Measurements from ENCODE around the gene MBD3. TPM values are rescaled to one million over a fixed set of nuclear protein-coding genes. Genes with fewer than 3 reads are reported as not detected.
"Not testable (repeated sequence)": the region's sequence is repeated elsewhere in the genome, so short reads cannot be mapped to it uniquely, and the experiment has no call there.

The MBD3 gene
- 100 to 1,000 TPM; 153 to 180 (median 163) TPM for total RNA-seq

DNA sequence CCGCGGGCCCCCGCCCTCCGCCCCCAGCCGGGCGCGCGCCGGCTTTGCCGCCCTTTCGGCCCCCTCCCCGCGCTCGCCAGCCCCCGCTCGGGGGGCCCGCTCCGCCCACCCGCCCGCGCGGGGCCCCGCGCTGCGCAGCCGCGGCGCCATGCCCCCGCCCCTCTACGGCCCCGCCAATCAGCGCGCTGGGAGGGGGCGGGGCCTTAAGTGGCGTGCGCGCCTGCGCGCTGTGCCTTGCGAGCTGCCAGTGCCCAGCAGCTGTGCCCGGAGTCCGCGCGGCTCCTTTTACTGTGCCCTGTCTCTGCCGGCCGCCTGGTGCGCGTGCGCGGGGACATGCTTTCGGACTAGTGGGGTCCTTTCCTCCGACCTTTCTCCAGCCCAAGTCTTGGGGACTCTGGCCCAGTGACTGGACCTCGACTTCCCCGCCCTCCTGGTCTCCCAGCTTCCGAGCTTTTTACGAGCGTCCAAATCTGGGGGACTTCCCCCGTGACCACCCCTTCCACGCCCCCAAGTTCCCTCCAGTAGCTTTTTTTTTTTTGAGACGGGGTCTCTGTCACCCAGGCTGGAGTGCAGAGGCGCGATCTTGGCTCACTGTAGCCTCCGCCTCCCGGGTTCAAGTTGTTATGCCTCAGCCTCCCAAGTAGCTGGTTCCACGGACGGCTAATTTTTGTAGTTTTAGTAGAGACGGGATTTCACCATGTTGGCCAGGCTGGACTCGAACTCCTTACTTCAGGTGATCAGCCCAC lies at the start of gene MBD3:
Gene MBD3 (minus strand): TSS at position 111 of the 746 bp plus-strand sequence. CDS start 234 bp downstream, outside the sequence.
- H3K36me3 Mint-ChIP-seq (ENCODE audit: insufficient read depth), result peaks cover 12% of the 10 kb centered on the region

GRCh38 chr19:1640893-1641448 lies 48.3 kb upstream of the MBD3 start:
- not testable (repeated sequence) for H3K4me1 Mint-ChIP-seq (ENCODE audit: low read depth); H3K27me3 Mint-ChIP-seq (ENCODE audit: low read depth); H3K4me3 Mint-ChIP-seq; H3K9me3 Mint-ChIP-seq; ATAC-seq; DNase-seq
- peaks cover 11% of the 10 kb centered on the region for H3K36me3 Mint-ChIP-seq (ENCODE audit: insufficient read depth)

More for the DNA sequence above, at the start of gene MBD3:
- ATAC-seq (peak; percentile 77 to 81), DNase-seq (peak; percentile 87)
- H3K9me3 Mint-ChIP-seq, result no peaks in the 10 kb centered on the region
- H3K4me3 Mint-ChIP-seq, result peak within 1 kb of the TSS; percentile 96
- H3K27me3 Mint-ChIP-seq (ENCODE audit: low read depth), result no peaks in the 10 kb centered on the region
- peaks cover 10% of the 10 kb centered on the region for H3K4me1 Mint-ChIP-seq (ENCODE audit: low read depth)

DNA sequence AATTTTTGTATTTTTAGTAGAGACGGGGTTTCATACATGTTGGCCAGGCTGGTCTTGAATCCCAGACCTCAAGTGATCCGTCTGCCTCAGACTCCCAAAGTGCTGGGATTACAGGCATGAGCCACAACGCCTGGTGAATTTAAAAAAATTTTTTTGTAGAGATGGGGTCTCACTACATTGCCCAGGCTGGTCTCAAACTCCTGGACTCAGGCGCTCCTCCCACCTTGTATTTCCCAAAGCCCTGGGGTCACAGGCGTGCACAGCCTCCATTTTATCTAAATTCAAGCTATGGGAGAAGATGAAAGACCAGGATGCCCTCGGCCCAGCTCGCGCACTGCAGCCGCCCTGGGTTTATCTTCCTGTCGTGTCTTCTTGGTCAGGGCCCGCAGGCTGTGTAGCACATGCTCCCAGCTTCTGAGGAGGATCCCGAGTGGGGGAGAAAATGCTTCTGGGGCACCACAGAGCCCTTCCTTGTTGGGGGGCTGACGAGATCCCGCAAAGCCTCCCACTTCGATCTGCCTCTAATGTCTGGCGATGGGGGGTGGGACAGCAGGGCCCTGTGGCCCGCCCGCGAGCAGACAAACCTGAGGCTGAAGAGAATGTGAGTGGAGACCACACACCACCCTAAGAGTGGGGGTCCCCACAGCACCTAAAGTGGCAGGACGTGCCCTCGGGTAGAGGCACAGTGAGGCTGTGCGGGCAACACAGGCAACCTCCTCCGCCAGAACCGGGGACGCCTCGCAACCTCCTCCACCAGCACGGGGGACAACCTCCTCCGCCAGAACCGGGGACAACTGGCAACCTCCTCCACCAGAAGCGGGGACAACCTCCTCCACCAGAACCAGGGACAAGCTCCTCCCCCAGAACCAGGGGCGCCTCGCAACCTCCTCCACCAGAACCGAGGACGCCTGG lies 43.9 kb upstream of the MBD3 start:
- no peak overlapping the region for H3K4me3 Mint-ChIP-seq
- DNase-seq (no peak), ATAC-seq (no peak)
- H3K9me3 Mint-ChIP-seq, result no peaks in the 10 kb centered on the region
- H3K27me3 Mint-ChIP-seq (ENCODE audit: low read depth), result no peaks in the 10 kb centered on the region
- H3K4me1 Mint-ChIP-seq (ENCODE audit: low read depth), result peaks cover 4% of the 10 kb centered on the region
- peaks cover 7% of the 10 kb centered on the region for H3K36me3 Mint-ChIP-seq (ENCODE audit: insufficient read depth)

GRCh38 chr19:1634938-1635243 lies 42.2 kb upstream of the MBD3 start:
- H3K4me1 Mint-ChIP-seq (ENCODE audit: low read depth), result peaks cover 4% of the 10 kb centered on the region
- no peak for ATAC-seq
- DNase-seq, result no peak
- H3K27me3 Mint-ChIP-seq (ENCODE audit: low read depth), result no peaks in the 10 kb centered on the region
- H3K4me3 Mint-ChIP-seq, result no peak overlapping the region
- H3K36me3 Mint-ChIP-seq (ENCODE audit: insufficient read depth), result peaks cover 7% of the 10 kb centered on the region
- no peaks in the 10 kb centered on the region for H3K9me3 Mint-ChIP-seq

- no peaks in the 10 kb centered on the region for H3K27me3 Mint-ChIP-seq (ENCODE audit: low read depth)
- H3K36me3 Mint-ChIP-seq (ENCODE audit: insufficient read depth), result peaks cover 5% of the 10 kb centered on the region
- peaks cover 4% of the 10 kb centered on the region for H3K4me1 Mint-ChIP-seq (ENCODE audit: low read depth)
- no peak overlapping the region for H3K4me3 Mint-ChIP-seq
- DNase-seq (no peak), ATAC-seq (no peak)
- H3K9me3 Mint-ChIP-seq, result no peaks in the 10 kb centered on the region
Observed at GRCh38 chr19:1634242-1634937, 41.7 kb upstream of the MBD3 start.

DNA sequence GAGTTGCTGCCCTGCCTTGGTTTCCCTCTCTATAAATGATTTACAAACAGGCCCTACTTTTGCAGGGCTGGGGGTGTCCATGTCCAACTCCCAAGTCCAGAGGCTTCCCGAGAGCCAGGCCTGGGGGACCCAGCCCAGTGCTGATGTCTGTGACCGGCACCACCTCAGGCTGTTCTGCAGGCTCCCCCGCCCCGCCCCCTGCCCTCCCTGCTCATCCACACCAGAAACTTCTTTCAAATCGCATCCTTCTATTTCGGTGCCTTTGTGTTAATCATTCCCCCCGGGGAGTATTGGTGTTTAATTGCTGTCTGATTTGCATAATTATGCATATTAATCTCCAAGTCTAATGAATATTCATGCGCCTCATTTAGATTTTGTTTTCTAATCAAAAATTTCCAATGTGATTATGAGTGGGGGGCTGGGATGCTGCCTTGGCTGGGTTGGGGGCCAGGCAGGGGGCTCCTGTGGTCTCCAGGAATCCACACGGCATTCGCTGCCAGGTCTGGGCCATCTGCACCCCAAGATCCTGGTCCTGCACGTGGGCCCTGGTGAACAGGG lies 40.7 kb upstream of the MBD3 start:
- Mint-ChIP-seq H3K36me3 (ENCODE audit: insufficient read depth) (peaks cover under 1% of the 10 kb centered on the region), H3K27me3 (ENCODE audit: low read depth) (no peaks in the 10 kb centered on the region)

GRCh38 chr19:1632462-1633268 lies 40.0 kb upstream of the MBD3 start:
- Mint-ChIP-seq H3K9me3 (no peaks in the 10 kb centered on the region), H3K27me3 (ENCODE audit: low read depth) (no peaks in the 10 kb centered on the region), H3K4me3 (no peak overlapping the region), H3K4me1 (ENCODE audit: low read depth) (no peaks in the 10 kb centered on the region), H3K36me3 (ENCODE audit: insufficient read depth) (no peaks in the 10 kb centered on the region)
- DNase-seq, result no peak
- ATAC-seq, result no peak

More for the DNA sequence above, 40.7 kb upstream of the MBD3 start:
- Mint-ChIP-seq H3K4me1 (ENCODE audit: low read depth) (no peaks in the 10 kb centered on the region), H3K9me3 (no peaks in the 10 kb centered on the region), H3K4me3 (no peak overlapping the region)
- ATAC-seq (no peak), DNase-seq (no peak)

DNA sequence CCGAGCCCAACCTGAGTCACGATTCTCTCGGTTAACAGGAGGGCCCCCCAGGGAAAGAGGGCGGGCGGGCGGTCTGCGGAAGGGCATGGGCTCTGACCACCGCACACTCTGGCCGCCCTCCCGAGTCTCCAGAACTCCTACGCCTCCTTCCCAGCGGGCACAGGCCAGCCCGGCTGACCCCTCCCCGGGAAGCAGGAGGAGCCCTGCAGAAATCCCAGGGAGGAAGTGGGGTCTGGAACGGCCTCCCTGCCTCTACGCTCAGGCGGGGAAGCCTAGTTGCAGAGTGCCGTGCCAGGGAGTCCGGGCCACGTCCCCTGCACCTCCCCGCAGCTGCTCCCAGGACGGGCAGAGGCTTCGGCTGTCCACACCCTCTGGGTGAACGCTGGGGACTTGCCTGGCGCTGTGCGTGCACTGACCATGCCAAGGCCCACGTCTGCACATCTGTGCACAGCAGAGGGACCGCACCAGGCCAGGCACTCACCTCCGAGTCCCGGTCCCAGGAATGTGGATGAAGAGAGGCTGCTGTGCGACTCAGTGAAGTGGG lies 39.0 kb upstream of the MBD3 start:
- Mint-ChIP-seq H3K4me1 (ENCODE audit: low read depth) (no peaks in the 10 kb centered on the region), H3K4me3 (no peak overlapping the region), H3K36me3 (ENCODE audit: insufficient read depth) (no peaks in the 10 kb centered on the region)

DNA sequence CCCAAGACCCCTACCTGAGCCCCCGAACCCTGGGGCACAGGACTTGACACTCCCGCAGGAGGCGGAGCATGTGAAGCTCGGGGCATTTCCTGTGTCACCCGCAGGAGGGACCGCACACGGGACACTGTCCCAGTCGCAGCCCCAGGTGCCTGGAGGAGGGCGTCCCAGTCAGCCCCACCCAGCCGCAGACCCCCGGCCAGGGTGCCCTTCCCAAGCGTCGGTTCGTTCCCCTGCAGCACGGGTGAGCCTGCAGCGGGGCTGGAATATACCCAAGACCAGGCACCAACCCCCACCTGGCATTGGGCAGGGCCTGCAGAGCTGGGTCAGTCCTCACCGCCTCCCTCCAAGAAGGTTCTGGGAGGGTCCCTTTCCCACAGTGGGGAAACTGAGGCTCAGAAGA lies 38.1 kb upstream of the MBD3 start:
- H3K27me3 Mint-ChIP-seq (ENCODE audit: low read depth), result no peaks in the 10 kb centered on the region
- H3K4me1 Mint-ChIP-seq (ENCODE audit: low read depth), result no peaks in the 10 kb centered on the region
- H3K9me3 Mint-ChIP-seq, result no peaks in the 10 kb centered on the region
- H3K4me3 Mint-ChIP-seq, result no peak overlapping the region
- H3K36me3 Mint-ChIP-seq (ENCODE audit: insufficient read depth), result peaks cover 3% of the 10 kb centered on the region
- ATAC-seq, result no peak
- DNase-seq, result no peak

More for the DNA sequence above, 39.0 kb upstream of the MBD3 start:
- DNase-seq (no peak), ATAC-seq (no peak)
- no peaks in the 10 kb centered on the region for H3K27me3 Mint-ChIP-seq (ENCODE audit: low read depth)
- H3K9me3 Mint-ChIP-seq, result no peaks in the 10 kb centered on the region

DNA sequence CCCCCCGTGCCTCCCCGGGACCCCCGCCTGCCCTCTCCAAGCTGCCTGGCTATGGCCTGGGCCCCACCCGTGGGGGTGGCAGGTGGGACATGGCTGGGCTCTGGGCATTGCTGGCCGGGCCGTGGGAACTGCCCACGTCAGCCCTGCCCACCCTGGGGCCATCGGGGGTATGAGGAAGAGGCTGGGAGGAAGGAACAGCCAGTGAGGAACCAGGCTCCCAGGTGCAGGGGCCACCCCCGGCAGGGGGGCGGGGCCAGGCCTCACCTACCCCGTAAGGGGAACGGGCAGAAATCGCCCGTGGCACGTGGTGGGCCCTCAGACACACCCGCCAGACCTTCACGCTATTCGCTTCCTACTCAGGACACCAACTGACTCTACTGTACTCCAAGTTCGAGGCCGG lies 37.3 kb upstream of the MBD3 start:
- ATAC-seq, result no peak

DNA sequence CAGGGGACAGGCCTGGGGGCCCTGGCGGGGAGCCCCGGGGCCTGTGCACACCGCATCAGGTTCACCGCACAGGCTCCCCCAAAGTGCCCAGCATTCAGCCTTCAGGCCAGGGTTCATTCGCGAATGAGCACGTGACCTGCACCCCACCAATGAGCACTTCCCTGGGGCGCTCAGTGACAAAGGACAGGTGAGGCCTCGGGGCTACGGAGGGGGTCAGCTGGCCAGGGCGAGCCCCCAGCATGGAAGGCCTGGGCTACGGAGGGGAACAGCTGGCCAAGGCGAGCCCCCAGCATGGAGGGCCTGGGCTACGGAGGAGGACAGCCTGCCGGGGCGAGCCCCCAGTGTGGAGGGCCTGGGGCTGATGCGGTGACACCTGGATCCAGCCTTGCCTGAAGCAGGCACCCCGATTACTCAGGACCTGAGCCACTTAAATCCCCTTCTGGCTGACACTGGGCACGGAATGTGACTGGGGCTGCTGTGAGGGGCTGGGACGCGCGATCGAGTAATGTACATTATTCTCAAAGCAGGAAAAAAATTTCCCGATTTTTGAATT lies 36.7 kb upstream of the MBD3 start:
- H3K9me3 Mint-ChIP-seq, result no peaks in the 10 kb centered on the region
- no peaks in the 10 kb centered on the region for H3K27me3 Mint-ChIP-seq (ENCODE audit: low read depth)
- H3K36me3 Mint-ChIP-seq (ENCODE audit: insufficient read depth), result peaks cover 4% of the 10 kb centered on the region
- DNase-seq (no peak), ATAC-seq (no peak)
- no peak overlapping the region for H3K4me3 Mint-ChIP-seq
- no peaks in the 10 kb centered on the region for H3K4me1 Mint-ChIP-seq (ENCODE audit: low read depth)

More for the DNA sequence above, 37.3 kb upstream of the MBD3 start:
- H3K4me3 Mint-ChIP-seq, result no peak overlapping the region
- no peaks in the 10 kb centered on the region for H3K9me3 Mint-ChIP-seq
- H3K36me3 Mint-ChIP-seq (ENCODE audit: insufficient read depth), result peaks cover 4% of the 10 kb centered on the region
- DNase-seq, result no peak
- no peaks in the 10 kb centered on the region for H3K4me1 Mint-ChIP-seq (ENCODE audit: low read depth)
- H3K27me3 Mint-ChIP-seq (ENCODE audit: low read depth), result no peaks in the 10 kb centered on the region

DNA sequence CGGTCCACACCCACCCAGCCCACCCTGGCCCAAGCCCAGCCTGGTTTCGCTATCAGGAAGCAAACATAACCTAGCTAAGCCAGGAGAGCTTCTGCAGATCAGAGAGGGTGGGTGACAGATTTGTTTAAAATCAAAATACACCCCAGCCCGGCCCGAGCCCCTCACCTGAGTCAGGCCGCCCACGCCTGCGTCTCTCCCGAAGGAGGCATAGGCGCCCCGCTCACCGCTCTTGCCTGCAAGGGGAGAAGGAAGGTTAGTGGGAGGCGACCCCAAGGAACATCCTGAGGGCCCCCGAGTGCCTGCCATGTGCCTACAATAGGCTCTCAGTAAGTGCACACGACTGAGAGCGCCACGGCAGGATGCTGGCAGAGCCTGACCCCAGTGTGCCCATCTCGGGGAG lies 34.5 kb upstream of the MBD3 start:
- Mint-ChIP-seq H3K9me3 (no peaks in the 10 kb centered on the region), H3K4me1 (ENCODE audit: low read depth) (no peaks in the 10 kb centered on the region), H3K27me3 (ENCODE audit: low read depth) (no peaks in the 10 kb centered on the region), H3K4me3 (no peak overlapping the region), H3K36me3 (ENCODE audit: insufficient read depth) (peaks cover 7% of the 10 kb centered on the region)
- DNase-seq, result no peak
- ATAC-seq, result no peak
